Breast epithelium (tissue), 4 donors: ENCODE measurements around the gene IMPG1. TPM values are rescaled to one million over a fixed set of nuclear protein-coding genes. Genes with fewer than 3 reads are reported as not detected.

Experiments used
- DNase-seq, 2 donors: peaks; one replicate each; pipeline ENCODE4 v3.0.0-alpha.2; 2019; ENCODE audit warnings: low spot score in 2 of 2
- H3K27ac ChIP-seq, 2 donors: fragments of 200-600 bp; sonication (generic) in 1 of 2; one replicate each; pipeline ENCODE4 v1.5.1; 2016 to 2019; ENCODE audit warnings: mild to moderate bottlenecking in 1 of 2
- H3K27me3 ChIP-seq, 2 donors: fragments of 200-600 bp; sonication (generic) in 1 of 2; one replicate each; pipeline versions ENCODE4 v1.5.1 to v1.6.0; 2017 to 2019; ENCODE audit warnings: control low read depth in 1 of 2, mild to moderate bottlenecking in 1 of 2
- H3K36me3 ChIP-seq: fragments of 200-600 bp; one replicate; pipeline ENCODE4 v1.5.1; 2019
- H3K4me1 ChIP-seq, 2 donors: fragments of 200-600 bp; sonication (generic); one replicate each; pipeline ENCODE4 v1.5.1; 2016 to 2019; ENCODE audit warnings: control low read depth in 1 of 2
- H3K4me3 ChIP-seq, 3 donors: fragments of 200-600 bp; sonication (generic); 1 replicate in 2 of 3; 2 replicates in 1 of 3; pipeline ENCODE4 v1.5.1; 2016 to 2019; ENCODE audit warnings: mild to moderate bottlenecking in 3 of 3, moderate library complexity in 2 of 3
- H3K9me3 ChIP-seq, 2 donors: fragments of 200-600 bp; sonication (generic) in 1 of 2; one replicate each; pipeline ENCODE4 v1.5.1; 2016 to 2019; ENCODE audit warnings: control low read depth in 1 of 2
- CTCF ChIP-seq, 3 donors: fragments of 450-650 bp; IDR thresholded peaks; one replicate each; pipeline ENCODE4 v1.5.1; 2016 to 2017; ENCODE audit warnings: antibody characterized with exemption in 3 of 3, mild to moderate bottlenecking in 3 of 3, moderate library complexity in 3 of 3
- POLR2A ChIP-seq: fragments of 450-650 bp; IDR thresholded peaks from one replicate; pipeline ENCODE4 v1.6.1; 2016; ENCODE audit warnings: antibody characterized with exemption, mild to moderate bottlenecking, moderate library complexity
- POLR2AphosphoS5 ChIP-seq, 3 donors: sonication (generic); formaldehyde crosslinking; IDR thresholded peaks; one replicate each; pipeline ENCODE4 v1.6.1; 2017; ENCODE audit warnings: antibody characterized with exemption in 3 of 3
- intact Hi-C: fragments of 100-400 bp; cut with DNase I; formaldehyde crosslinking; loops from one replicate; pipeline ENCODE4 v1.15.1; 2023; ENCODE audit warnings: low total_unique reads
- total RNA-seq, 3 donors: library from RNA; depleted of rRNA; stranded (reverse); fragments of >200 nt; gene quantifications; one replicate each; pipeline ENCODE4 v1.1.0, GENCODE V29; 2016

IMPG1 gene
- total RNA-seq, 3 donors from 2014 or later: not detected

- Histone ChIP-seq H3K27me3 (no peaks in the 10 kb centered on the region), H3K4me3 (no peak overlapping the region), H3K9me3 (no peaks in the 10 kb centered on the region), H3K4me1 (no peaks in the 10 kb centered on the region), H3K27ac (no peak overlapping the region), H3K36me3 (no peaks in the 10 kb centered on the region)
- no peak for DNase-seq
- intact Hi-C loops: no loop called here
- TF ChIP-seq CTCF (IDR thresholded peaks at IDR 0.05) (no peak), POLR2A (no peak), POLR2AphosphoS5 (IDR thresholded peaks at IDR 0.05) (no peak)
Measured at GRCh38 chr6:76003686-76004085, 68.8 kb downstream of the IMPG1 start.

- Histone ChIP-seq H3K4me1 (no peaks in the 10 kb centered on the region), H3K9me3 (no peaks in the 10 kb centered on the region), H3K27ac (no peak overlapping the region), H3K27me3 (no peaks in the 10 kb centered on the region), H3K4me3 (no peak overlapping the region), H3K36me3 (no peaks in the 10 kb centered on the region)
- intact Hi-C loops: no loop called here
- no peak for TF ChIP-seq POLR2AphosphoS5 (IDR thresholded peaks at IDR 0.05)
- no peak for TF ChIP-seq CTCF (IDR thresholded peaks at IDR 0.05)
- TF ChIP-seq POLR2A: no peak
- no peak for DNase-seq
Measured at GRCh38 chr6:76003113-76003512, 69.3 kb downstream of the IMPG1 start.

- H3K27ac ChIP-seq: no peak overlapping the region
- no peak for TF ChIP-seq CTCF (IDR thresholded peaks at IDR 0.05)
- TF ChIP-seq POLR2AphosphoS5 (IDR thresholded peaks at IDR 0.05): no peak
- TF ChIP-seq POLR2A: no peak
- H3K9me3 ChIP-seq: no peaks in the 10 kb centered on the region
- no peak for DNase-seq
- H3K27me3 ChIP-seq: no peaks in the 10 kb centered on the region
- H3K4me1 ChIP-seq: no peaks in the 10 kb centered on the region
- H3K36me3 ChIP-seq: no peaks in the 10 kb centered on the region
- no peak overlapping the region for H3K4me3 ChIP-seq
- intact Hi-C loops: no loop called here
Measured at GRCh38 chr6:76000629-76001028, 71.8 kb downstream of the IMPG1 start.

GRCh38 chr6:75997696-75998095 is 74.8 kb downstream of the IMPG1 start:
- Histone ChIP-seq H3K4me3 (no peak overlapping the region), H3K4me1 (no peaks in the 10 kb centered on the region), H3K36me3 (no peaks in the 10 kb centered on the region), H3K9me3 (no peaks in the 10 kb centered on the region), H3K27ac (no peak overlapping the region), H3K27me3 (no peaks in the 10 kb centered on the region)
- TF ChIP-seq CTCF (IDR thresholded peaks at IDR 0.05) (no peak), POLR2A (no peak), POLR2AphosphoS5 (IDR thresholded peaks at IDR 0.05) (no peak)
- DNase-seq: no peak
- intact Hi-C loops: no loop called here

- DNase-seq: no peak
- intact Hi-C loops: no loop called here
- no peak for TF ChIP-seq POLR2AphosphoS5 (IDR thresholded peaks at IDR 0.05)
- TF ChIP-seq CTCF (IDR thresholded peaks at IDR 0.05): no peak
- no peak for TF ChIP-seq POLR2A
Measured at GRCh38 chr6:75993236-75994162, 79.0 kb downstream of the IMPG1 start.

More at GRCh38 chr6:75993236-75994162, 79.0 kb downstream of the IMPG1 start:
- H3K36me3 ChIP-seq: no peaks in the 10 kb centered on the region
- no peaks in the 10 kb centered on the region for H3K27me3 ChIP-seq
- H3K9me3 ChIP-seq: no peaks in the 10 kb centered on the region
- H3K27ac ChIP-seq: no peak overlapping the region
- H3K4me3 ChIP-seq: no peak overlapping the region
- no peaks in the 10 kb centered on the region for H3K4me1 ChIP-seq
